ENCODE measurements around the gene LRRC73.
"Not testable (repeated sequence)": the region's sequence is repeated elsewhere in the genome, so short reads cannot be mapped to it uniquely, and the experiment has no call there.

The LRRC73 gene

DNA sequence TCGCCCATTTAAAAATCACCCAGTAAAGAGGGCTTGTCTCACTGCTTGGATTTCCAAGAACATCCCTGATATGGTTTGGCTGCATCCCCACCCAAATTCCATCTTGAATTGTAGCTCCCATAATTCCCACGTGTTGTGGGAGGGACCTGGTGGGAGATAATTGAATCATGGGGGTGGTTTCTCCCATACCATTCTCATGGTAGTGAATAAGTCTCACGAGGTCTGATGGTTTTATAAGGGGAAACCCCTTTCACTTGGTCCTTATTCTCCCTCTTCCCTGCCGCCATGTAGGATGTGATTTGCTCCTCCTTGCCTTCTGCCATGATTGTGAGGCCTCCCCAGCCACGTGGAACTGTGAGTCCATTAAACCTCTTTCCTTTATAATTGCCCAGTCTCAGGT lies 42.9 kb downstream of the LRRC73 start:
- not testable (repeated sequence) for DNase-seq (ENCODE audit: insufficient read length, low spot score); FAIRE-seq

- FAIRE-seq (no peak), DNase-seq (ENCODE audit: insufficient read length, low spot score) (no peak)
Measured at GRCh38 chr6:43465948-43466347, 44.2 kb downstream of the LRRC73 start.

- no peak for DNase-seq (ENCODE audit: insufficient read length, low spot score)
- no peak for FAIRE-seq
Measured at GRCh38 chr6:43464337-43464736, 45.8 kb downstream of the LRRC73 start.

GRCh38 chr6:43461936-43462335 lies 48.2 kb downstream of the LRRC73 start:
- DNase-seq (ENCODE audit: insufficient read length, low spot score) (no peak), FAIRE-seq (no peak)

GRCh38 chr6:43460032-43460431 lies 50.1 kb downstream of the LRRC73 start:
- DNase-seq (ENCODE audit: insufficient read length, low spot score) (no peak), FAIRE-seq (no peak)

- DNase-seq (ENCODE audit: insufficient read length, low spot score) (no peak), FAIRE-seq (no peak)
Measured at GRCh38 chr6:43459535-43459934, 50.6 kb downstream of the LRRC73 start.

DNA sequence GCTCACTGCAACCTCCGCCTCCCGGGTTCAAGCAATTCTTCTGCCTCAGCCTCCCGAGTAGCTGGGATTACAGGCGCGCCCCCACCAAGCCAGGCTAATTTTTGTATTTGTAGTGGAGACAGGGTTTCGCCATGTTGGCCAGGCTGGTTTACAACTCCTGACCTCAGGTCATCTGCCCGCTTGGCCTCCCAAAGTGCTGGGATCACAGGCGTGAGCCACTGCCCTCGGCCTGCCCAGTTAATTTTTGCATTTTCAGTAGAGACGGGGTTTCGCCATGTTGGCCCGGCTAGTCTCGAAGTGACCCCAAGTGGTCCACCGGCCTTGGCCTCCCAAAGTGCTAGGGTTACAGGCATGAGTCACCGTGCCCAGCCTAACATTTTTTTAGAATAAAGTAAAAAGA lies 52.0 kb downstream of the LRRC73 start:
- not testable (repeated sequence) for DNase-seq (ENCODE audit: insufficient read length, low spot score); FAIRE-seq

DNA sequence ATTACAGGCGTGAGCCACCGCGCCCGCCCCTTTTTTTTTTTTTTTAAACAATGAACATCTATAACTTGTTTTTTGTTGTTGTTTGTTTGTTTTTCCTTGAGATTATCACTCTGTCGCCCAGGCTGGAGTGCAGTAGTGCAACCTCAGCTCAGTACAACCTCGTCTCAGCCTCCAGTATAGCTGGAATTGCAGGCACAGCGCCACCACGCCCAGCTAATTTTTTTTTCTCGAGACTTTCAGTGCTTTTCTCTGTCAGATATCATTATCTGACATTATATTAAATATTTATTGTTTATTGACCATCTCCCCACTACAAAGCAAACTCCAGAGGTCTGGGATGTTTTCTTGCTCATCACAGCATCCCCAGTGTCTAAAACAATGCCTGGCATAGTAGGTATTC lies 52.5 kb downstream of the LRRC73 start:
- DNase-seq (ENCODE audit: insufficient read length, low spot score) (no peak), FAIRE-seq (no peak)

Data from GM19239 (cell line).